ENCODE results near the gene NEDD4.
"Not testable (repeated sequence)": the region's sequence is repeated elsewhere in the genome, so short reads cannot be mapped to it uniquely, and the experiment has no call there.

Gene NEDD4

DNA sequence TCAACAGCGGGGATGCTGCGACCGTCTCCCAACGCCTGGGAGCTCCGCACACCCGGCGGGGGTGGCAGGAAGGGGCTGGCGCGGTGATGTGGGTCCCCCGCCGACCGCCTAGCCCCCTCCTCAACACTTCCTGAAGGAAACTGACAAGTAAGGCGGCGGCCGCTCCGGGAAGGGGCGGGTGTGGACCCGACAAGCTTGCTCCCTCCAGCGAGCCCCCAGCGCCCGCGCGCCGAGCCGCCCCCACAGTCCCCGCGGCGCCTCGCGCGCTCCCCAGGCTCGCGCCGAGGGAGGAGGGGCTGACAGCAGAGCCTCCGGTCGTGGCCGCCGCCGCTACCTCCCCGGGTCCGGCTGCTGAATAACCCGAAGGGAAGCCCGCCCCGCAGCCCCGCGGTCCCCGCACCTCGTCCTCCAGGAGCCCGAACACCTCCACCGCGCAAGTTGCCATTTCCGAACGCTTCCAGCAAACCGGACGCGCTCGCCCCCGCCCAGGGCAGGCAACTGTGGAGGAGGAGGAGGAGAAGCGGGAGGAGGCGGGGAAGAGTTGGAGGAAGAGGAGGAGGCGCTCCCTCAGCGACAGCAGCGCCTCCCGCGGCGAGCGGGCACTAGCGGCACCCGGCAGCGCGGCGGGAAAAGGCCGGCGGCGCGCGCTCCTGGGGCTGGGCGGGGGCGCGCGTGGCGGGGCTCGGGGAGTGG, at the start of gene NEDD4:
Gene NEDD4 (minus strand): TSS at position 502 of the 693 bp plus-strand sequence. CDS start 57 bp downstream, at position 445.
- peak; percentile 88 for DNase-seq (ENCODE audit: low spot score)

DNA sequence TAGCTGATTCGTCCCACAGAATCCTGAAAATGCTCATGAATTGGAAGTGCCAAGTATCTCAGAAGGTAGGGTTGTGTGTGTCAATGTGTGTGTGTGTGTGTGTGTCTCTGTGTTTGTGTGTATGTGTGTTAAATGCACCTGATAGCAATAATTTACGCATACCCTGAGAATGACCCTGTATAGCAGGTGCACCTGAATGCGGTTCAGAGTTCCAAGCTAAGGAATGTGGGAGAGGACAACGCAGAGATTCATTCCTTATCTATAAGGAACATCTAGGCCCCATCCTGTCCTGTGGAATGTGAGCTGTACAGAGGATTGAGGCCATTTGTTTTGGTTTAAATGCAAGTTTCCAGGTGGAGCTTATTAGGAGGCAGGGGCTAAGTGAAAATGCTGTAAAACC, 49.1 kb upstream of the NEDD4 start:
- no peak for DNase-seq (ENCODE audit: low spot score)

DNA sequence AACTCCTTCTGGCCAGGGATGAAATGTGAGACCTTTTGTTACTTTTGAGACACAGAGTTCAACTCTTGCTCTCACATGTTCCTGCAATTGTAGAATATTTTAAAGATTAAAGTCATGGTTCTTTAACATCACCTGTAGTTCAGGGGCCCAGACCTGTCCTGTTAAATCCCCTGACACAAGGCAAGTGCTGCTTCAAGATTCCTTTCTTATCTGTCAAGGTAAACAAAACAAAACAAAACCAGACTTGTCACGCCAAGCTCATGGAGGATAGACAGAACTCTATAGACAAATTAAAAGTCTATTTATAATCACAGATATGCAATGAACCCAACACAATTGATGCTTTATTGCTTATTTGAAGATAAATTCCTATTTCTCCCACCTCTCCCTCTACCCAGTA, 48.6 kb upstream of the NEDD4 start:
- DNase-seq (ENCODE audit: low spot score) = no peak

DNA sequence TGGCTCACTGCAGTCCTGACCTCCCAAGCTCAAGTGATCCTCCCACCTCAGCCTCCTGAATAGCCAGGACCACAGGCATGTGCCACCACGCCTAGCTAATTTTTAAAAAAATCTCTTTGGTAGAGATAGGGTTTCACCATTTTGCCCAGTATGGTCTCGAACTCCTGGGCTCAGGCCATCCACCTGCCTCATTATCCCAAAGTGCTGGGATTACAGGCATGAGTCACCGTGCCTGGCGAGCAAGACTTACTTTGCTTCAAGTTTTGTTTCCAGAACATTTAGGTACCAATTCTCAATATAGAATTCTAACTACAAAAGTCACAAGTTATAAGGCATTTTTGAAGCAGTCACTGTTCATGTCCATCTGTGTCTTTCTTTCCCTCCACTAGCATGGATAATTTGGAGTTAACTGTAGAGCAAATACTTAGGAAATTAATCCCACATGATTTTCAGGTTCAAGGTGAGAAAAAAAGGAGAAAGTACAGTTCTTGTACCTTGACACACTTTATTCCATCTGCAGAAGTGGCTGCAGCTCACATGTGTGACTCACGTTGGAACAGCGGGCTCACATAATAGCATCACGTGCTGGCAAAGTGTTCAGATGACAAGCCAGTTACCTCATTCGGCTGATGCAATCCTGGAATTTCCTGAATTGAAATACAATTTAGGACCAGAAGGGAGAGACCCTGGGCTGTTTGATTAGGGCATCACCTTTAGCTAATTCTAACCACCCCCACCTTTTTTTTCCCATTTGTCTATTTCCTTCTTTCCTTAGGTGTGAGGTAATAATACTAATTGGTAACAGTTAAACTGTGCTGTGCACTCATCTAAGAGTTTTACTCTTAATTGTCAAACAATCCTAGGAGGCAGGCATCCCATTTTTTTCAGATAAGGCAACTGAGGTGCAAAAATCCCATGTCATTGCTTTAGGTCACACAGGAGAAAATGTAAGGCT, 46.9 kb upstream of the NEDD4 start:
- peak; percentile 97 for DNase-seq (ENCODE audit: low spot score)

DNA sequence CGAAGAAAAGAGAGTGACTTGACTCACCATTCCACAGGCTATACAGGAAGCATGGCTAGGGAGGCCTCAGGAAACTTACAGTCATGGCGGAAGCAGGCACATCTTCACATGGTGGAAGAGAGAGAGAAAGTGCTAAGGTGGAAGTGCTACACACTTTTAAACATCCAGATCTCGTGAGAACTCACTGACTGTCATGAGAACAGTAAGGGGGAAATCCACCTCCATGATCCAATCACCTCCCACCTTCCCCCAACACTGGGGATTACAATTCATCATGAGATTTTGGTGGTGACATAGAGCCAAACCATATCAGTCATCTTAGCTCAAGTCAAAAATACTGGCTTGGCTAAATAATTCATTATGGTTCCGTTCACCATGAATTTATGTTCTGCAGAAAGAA, 45.3 kb upstream of the NEDD4 start:
- no peak for DNase-seq (ENCODE audit: low spot score)

DNA sequence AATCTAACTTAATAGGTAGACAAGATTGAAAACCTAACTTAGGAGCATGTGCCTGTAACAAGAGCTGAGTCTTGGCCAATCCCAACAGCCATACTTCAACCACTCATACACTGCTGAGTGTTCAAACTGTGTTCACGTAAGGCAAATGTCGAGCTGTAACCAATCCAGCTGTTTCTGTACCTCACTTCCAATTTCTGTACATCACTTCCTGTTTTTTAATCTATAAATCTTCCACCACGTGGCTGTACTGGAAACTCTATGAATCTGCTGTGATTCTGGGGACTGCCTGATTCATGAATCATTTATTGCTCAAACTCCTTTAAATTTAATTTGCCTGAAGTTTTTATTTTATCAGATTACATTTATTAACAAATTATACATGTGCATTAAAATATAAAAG, 44.6 kb upstream of the NEDD4 start:
- DNase-seq (ENCODE audit: low spot score) = peak; percentile 43

DNA sequence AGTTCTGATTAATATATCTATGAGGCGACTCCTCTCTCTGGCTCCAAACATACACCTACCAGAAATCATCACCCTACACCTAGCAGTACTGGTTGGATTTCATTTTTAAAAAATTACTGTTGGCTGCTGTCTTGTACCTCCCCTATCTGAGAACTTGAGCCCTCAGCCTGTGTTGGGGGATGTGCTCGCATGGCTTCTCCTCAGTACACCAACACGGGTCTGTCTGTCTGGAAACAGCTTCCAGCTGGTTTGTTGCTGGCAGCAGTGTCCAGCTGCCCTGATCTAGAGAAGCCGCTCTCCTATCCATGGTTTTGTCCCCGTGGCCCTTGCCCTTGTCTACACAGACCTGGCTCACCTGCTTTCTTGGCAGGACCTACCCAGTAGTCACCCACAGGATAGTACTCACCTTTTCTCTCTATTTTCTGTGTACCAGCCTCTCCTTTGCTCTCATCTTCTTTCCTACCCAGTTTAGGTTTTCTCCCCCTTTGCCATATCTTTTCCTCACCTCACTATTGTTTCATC, 43.2 kb upstream of the NEDD4 start:
- no peak for DNase-seq (ENCODE audit: low spot score)

DNA sequence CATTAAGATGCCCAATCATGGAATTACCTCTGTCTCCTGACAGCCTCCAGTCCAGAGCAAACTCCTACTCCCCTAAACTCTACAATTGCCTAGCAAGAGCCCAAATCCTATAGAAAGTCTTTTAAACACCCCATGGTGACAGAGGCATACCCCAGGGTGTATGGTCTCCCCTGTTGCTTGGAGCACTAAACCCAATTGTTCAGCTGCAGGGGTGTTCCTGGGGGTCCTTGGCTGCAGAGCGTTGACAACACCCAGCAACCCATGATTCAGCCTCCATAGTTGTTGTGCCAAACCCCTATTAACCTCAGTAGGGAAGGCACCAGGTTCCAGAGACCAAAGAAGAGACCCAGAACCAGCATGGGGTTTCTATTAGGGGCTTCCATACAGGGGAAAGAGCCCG, 41.8 kb upstream of the NEDD4 start:
- DNase-seq (ENCODE audit: low spot score) = no peak

DNA sequence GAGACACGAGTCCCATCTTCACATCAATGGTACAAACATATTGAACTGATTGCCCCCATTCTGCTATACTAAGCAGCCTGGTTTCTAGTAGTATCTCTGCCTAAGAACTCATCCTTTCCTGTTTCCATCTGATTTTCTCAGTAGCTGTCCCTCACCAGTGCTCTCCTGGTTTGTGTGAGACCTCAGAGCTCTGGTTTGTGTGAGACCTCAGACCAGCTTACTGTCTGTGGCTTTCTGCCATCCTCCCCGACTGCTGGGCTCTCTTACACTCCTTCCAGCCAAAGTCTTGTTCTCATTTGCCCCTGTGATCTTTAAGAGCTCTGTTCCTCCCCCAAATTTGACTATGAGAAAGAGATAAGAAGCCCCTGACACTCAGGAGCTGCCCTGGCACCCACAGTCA, 41.1 kb upstream of the NEDD4 start:
- no peak for DNase-seq (ENCODE audit: low spot score)

DNA sequence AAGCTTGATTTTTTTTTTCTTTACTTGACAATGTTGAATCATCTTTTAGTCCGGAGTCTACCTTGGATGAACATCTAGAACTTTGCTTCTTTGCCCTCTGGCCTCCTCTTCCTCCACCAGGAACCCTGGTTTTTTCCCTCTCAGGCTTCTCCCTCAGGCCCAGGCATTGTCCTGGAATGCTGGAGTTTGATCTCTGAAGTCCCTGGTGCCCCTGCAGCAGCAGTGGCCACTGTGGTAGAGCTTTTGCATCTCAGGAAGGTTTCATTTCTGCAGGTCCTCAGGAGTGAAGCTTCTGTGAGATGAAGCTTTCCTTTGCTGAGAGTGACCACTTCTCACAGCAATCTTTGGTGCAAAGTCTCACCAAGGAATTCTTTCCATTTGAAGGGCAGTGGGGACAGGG, 39.0 kb upstream of the NEDD4 start:
- no peak for DNase-seq (ENCODE audit: low spot score)

DNA sequence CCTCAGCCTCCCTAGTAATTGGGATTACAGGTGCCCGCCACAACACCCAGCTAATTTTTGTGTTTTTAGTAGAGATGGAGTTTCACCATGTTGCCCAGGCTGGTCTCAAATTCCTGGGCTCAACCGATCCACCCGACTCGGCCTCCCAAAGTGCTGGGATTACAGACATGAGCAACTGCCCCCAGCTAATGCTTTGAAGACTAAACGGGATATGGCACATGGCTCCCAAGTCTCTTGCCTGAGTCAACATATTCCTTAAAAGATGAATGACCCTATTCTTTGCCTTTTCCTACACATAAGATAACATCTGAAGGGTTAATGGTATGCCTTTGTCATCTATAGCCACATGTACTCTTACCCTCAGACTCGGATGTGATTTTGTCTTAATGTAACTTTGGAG, 38.4 kb upstream of the NEDD4 start:
- no peak for DNase-seq (ENCODE audit: low spot score)

DNA sequence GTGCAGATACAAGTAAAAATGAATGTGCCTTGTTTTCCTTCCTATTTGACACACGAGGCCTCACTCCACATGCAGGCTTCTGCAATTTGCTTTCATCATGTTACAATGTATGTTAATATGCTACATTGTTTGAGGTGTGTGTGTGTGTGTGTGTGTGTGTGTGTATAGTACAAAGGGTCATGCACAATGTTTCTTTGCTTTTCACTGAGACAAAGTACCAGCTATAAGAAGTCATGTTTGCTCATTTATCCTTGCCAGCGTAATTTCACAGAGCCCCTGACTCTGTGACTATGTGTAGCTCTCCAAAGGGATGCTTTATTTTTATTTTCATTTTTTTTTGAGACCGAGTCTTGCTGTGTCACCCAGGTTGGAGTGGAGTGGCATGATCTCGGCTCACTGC, 38.0 kb upstream of the NEDD4 start:
- DNase-seq (ENCODE audit: low spot score) = no peak

DNA sequence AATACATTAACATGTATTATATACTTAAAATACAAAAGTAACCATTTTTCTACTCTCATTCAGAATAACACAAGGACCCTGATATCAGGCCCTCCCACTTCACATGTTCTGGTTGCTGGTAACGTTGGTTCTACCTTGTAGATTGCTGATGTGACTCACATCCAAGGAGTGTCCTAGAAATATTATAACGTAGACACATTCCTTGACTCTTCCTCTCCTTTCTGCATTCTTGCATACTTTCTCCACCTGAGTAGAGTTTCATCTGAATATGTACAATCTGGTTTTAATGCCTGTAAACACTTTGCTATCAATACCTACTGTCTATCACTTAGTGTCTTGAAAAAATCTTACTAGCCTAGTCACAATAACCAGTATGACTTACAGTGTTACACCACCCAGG, 35.0 kb upstream of the NEDD4 start:
- DNase-seq (ENCODE audit: low spot score) = no peak

DNA sequence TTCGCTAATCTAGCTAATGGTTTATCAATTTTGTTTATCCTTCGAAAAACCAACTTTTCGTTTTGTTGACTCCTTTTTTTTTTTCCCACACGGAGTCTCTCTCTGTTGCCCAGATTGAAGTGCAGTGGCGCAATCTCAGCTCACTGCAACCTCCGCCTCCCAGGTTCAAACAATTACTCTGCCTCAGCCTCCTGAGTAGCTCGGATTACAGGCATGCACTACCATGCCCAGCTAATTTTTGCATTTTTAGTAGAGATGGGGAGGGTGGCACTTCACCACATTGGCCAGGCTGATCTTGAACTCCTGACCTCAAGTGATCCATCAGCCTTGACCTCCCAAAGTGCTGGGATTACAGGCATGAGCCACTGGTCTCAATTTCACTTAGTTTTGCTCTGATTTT, 29.7 kb upstream of the NEDD4 start:
- DNase-seq (ENCODE audit: low spot score) = not testable (repeated sequence)

DNA sequence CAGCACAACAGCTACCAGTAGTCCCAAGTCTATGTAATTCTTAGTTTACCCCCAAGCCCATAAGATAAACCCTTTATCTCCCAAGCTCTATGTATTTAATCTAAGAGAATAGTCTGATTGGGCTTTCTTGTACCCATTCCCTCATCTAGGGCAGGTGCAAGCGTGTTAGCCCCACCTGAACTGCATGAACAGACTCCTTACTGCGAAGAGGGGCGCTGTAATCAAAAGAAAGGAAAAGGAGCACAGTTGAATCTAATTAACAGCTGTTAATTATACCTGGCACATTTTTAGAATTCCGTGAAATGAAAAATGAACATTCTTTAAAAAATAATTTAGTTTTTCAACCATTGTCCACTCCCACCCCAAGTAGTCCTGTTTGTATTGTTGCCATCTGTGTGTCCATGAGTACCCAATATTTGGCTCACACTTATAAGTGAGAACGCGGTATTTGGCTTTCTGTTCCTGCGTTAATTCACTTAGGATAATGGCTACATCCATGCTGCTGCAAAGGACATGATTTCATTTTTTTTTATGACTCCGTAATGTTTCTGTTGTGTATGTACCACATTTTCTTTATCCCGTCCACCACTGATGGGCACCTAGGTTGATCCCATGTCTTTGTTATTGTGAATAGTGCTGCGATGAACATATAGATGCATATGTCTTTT, 26.5 kb upstream of the NEDD4 start:
- no peak for DNase-seq (ENCODE audit: low spot score)

DNA sequence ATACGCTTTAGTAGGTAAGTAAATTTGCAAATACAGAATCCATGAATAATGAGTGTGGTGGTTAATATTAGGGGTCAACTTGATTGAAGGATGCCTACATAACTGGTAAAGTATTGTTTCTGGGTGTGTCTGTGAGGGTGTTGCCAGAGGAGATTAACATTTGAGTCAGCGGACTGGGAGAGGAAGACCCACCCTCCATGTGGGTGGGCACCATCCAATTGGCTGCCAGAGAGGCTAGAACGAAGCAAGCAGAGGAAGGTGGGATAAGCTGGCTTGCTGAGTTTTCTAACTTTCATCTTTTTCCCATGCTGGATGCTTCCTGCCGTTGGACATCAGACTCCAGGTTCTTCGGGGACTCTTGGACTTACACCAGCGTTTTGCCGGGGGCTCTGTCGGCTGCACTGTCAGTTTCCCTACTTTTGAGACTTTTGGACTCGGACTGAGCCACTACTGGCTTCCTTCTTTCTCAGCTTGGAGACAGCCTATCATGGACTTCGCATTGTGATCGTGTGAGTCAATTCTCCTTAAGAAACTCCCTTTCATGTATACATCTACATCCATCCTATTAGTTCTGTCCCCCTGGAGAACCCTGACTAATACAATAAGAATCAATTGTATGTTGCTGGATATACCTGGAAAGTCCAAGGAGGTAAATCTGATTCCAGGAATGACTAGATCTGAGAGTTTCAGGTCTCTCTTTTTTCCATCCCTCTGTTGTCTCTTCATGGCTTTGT, 25.8 kb upstream of the NEDD4 start:
- DNase-seq (ENCODE audit: low spot score) = peak; percentile 64

DNA sequence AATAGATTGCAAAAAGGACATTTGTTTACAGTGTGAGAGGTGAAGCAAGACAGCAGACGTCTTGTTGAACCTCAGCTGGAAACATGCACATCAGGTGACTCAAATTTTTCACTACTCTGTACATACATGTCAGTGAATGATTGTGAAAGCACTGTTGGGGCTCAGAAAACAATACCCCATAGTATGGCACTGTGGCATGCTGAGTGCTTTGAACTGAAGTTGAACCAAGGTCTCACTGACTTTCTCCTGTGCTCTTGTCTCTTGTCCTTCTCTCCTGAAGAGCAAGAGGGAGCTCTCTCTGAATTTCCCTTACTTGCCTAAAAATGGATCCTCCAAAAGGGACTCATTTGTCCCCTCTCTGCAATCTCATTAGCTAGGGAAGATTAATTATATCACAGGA, 24.5 kb upstream of the NEDD4 start:
- no peak for DNase-seq (ENCODE audit: low spot score)

DNA sequence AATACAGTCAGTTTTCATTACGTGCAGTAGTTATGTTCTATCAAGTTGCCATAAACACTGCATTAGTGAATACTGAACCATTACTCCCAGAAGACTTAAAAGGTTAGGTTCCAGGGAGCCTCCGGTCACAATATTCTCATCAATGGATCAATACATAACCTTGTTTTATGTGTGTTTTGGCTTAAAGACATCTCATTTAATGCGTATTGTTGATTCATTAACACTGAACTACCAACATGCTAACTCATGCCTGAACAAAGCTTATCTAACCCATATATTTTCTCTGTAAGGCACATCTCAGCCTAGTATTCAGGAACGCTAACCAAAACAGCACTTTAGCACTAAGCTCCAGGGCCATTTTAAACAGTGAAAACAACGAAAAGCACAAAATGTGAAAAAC, 24.1 kb upstream of the NEDD4 start:
- no peak for DNase-seq (ENCODE audit: low spot score)

DNA sequence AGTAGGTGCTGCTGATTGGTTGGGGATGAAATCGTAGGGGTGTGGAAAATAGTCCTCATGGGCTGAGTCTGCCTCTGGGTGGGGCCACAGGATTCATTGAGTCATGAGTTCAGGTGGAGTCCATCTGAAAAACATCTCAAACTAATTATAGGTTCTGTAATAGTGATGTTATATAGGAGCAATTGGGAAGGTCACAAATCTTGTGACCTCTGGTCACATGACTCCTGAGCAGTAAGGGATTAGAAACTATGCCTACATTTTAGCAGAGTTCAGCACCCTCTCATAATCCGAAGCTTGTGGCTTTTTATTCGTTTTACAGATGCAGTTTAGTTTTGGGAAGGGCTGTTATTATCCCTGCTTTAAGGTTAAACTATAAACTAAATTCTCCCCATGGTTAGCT, 22.9 kb upstream of the NEDD4 start:
- DNase-seq (ENCODE audit: low spot score) = no peak

DNA sequence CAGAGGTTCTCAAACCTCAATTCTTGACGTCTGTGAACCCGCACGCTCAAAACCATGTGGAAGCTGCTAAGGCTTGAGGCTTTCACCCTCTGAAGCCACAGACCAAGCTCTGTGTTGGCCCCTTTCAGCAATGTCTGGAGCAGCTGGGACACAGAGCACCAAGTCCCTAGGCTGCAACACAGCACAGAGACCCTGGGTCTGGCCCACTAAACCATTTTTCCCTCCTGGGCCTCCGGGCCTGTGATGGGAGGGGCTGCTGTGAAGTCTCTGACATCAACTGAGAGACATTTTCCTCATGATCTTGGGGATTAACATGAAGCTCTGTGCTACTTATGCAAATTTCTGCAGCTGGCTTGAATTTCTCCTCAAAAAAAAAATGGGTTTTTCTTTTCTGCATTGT, 21.3 kb upstream of the NEDD4 start:
- DNase-seq (ENCODE audit: low spot score) = no peak

DNA sequence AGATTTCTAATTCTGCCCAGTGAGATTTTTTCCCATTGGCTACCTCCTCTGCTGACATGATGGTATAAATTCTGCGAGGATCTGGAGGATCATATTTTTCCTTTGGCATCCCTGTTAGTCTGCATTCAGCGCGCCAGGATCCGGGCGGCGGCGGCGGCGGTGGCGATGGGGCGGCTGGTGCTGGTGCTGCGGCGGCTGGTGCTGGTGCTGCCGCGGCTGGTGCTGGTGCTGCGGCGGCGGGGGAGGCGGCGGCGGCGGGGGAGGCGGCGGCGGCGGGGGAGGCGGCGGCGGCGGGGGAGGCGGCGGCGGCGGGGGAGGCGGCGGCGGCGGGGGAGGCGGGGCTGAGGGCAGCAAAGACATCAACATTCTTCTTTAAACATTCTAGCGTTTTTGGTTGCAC, 13.6 kb upstream of the NEDD4 start:
- not testable (repeated sequence) for DNase-seq (ENCODE audit: low spot score)

DNA sequence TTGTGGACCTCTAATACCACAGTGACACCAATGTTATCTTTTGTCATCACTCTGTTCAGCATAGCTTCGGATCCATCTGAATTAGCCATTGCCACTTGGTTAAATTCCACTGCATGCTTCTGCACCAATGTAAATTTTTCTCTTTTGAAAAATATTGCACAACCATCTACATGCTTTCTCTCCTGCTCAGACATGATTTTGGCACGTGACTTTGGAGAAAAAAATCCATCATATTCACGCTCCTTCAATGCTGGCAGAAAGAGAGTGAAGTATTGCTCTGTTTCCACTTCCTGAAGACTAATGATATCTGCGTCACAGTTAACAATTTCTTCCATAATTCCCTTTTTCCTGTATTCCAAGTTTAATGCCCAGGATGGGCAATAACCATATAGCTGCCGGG, 13.0 kb upstream of the NEDD4 start:
- not testable (repeated sequence) for DNase-seq (ENCODE audit: low spot score)

Measured in RKO (cell line).